SHP77 treated with DMSO at 0.1 percent for 48 hours (cell line): ENCODE data around the gene CPNE5.

Experiments used
- DNase-seq: peaks from one replicate; lab custom pipeline; 2025; lab: John Stamatoyannopoulos, UW

The CPNE5 gene

DNA sequence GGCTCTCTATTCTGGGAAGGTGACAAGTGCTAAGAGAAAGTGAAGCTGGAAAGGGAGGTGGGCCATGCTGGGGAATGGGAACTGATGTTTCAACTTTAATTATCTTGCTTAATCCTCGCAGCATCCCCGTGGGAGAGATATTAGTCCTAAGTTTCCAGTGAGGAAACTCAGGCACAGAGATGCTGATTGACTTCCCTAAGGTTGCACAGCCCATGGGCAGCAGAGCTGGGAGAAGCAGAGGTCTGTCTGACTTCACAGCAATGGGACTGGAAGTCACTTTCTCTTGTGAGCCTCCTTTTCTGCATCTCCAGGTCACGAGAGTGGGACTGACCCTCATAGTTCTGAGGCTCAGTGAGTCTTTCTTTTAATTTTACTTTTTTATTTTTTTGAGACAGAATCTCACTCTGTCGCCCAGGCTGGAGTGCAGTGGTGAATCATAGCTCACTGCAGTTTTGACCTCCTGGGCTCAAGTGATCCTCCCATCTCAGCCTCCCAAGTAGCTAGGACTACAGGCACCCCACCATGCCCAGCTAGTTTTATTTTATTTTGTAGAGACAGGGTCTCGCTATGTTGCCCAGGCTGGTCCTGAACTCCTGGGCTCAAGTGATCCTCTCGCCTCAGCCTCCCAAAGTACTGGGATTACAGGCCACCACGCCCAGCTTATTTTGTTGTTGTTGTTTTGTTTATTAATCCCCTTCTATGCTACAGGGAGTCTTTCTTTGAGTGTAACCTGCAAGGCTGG is 139.0 kb downstream of the CPNE5 start:
- DNase-seq = no peak

DNA sequence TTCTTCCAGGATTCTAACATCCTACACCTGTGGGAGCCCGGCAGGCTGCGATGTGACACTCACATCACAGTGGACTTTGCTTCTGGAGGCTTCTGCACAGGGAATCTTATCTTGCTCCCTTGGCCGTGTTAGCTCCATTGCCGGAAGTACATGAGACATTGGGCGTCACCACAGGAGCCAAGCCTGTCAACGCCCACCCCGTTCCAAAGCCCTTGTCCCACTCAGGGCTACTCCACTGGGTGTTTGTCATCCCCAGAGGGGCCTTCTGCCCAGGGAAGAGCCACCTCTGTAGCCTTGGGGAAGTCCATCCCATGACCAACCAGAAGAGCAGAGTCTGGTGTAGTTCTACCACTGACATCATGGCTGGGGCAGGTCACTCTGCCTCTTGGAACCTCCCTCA is 139.9 kb downstream of the CPNE5 start:
- no peak for DNase-seq

DNA sequence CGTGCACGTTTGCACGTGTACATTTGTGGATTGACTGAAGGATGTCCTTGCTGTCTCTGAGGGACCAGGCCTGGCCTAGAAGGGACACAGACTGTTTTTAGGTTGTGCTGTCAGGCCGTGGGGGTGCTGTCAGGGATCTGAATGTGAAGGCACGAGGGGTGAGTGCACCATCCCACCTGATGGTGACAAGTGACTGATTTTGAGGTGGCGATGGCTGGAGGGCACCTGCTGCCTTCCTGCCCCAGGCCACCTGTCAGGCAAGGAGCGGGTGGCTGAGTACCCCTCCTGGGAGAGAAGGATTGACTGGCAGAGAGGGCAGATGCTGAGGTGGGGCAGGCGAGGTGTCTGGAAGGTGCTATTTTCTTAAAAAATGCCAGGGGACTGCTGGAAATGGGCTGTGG is 140.4 kb downstream of the CPNE5 start:
- no peak for DNase-seq

DNA sequence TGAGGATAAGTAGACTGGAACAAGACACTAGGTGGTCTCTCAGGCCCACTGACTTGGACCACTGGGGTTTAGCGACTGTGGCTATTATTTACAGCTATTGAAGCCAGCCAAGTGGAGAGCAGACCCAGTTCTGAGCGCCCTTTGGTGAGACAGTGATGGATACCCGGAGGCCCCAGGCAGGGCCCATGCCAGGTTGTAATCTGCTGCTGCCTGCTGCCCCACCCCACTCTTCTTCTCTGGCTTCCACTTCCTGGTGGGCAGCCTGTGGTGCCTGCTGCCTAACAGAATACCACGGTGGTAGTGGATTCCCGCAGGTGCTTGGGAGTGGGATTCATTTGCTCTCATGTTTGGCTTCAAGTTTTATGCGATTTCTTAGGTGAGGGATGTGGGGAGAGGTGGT is 141.0 kb downstream of the CPNE5 start:
- DNase-seq = no peak

DNA sequence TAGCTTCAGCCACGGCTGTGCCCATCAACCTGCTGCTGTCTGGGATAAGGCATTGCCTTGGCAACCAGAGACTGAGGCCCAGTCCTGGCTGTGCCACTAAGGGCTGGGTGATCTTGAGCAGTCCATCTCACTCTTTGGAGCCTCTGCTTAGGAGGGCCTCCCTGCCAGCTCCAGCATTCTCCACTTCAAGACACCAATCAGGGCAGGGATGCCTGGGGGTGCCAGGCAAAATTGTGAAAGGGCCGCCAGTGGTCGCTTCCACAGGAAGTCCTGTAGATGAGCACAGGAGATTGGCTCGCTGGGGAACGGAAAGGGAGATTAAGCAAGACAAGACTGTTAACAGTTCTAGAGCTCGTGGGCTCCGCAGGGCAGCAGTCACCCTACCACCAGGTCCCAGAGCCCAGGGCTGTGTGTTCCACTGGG is 141.8 kb downstream of the CPNE5 start, which contains the start of gene RAB44:
Gene RAB44 (plus strand): TSS at position 346 of the 423 bp plus-strand sequence. CDS start 6,410 bp downstream, outside the sequence.
- no peak for DNase-seq

DNA sequence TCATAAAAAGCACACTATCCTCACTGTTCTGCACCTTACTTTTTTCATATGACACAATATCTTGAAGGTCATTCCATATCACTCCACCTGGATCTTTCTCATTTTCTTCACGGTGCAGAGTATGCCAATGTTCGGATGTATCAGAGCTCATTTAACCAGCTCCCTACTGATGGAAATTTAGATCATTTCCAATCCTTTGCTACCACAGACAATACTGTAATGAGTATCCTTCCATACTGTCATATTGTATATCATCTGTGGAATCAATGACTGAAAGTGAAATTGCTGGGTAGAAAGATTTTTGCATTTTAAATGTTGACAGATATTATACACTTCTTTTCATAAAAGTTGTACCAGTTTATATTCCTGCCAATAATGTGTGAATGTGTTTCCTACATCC is 143.8 kb downstream of the CPNE5 start:
- DNase-seq = no peak

DNA sequence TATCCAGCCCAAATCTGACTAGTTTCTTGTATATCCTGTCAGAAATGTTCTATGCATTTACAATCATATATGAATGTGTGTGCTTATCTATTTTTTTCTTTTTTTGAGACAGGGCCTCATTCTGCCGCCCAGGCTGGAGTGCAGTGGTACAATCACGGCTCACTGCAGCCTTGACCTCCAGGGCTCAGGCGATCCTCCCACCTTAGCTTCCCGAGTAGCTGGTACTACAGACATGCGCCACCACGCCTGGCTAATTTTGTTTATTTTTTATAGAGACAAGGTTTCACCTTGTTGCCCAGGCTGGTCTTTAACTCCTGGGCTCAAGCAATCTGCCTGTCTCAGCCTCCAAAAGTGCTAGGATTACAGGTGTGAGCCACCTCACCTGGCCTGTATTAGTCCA is 144.6 kb downstream of the CPNE5 start:
- DNase-seq = no peak

DNA sequence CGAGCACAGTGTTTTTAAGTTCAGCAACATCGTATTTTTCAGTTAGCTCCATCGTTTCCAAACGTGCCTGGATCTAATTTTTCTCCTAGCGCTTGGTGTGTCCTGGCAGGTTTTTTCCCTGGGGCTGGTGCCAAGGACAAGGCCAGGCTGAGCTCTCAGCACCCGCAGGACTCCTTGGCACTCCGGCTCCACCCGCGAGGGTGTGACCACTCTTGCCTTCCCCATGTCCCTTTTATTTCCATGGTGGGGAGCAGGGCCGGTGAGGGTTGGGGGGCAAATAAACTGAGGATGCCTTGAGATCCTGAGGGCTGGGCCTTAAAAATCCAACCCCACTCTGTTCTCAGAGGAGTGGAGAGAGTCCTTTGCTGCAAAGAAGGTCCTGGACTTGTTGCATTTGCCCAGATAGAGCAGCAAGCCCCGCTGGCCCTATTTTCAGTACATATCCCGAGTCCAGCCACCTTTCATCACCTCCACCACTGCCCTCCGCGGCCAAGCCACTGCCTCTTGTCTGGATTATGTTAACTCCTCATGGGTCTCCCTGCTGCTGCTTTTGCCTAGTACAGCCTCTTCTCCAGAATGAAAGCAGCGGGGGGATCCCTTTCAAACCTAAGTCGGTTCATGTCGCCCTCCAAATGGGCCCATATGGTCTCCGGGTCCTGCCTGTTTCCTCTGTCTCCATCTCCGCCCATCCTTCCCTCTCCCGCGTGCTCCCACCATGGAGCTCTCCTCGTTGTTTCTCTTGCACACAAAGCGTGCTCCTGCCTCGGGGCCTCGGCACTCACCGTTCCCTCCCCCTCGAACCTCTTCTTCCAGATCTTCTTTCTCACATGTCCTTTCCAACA is 146.2 kb downstream of the CPNE5 start:
- DNase-seq = no peak

DNA sequence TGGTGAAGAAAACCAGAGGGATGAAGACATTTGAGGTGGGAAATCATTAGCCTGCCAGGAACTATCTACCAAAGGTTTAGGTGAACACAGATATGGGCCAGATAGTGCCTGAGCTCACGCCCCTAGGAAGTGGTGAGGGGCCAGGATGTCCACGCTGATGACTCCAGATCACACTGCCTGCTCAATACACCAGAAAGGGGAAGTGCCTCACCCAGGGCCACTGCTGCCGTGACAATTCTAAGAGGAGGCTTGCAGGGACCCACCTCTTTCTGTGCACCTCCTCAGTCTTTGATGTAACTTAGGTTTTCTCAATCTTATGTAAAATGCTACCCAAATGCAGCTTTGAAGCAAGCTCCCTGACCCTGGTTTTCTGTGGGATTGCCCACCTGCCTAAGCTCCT is 147.0 kb downstream of the CPNE5 start:
- no peak for DNase-seq

DNA sequence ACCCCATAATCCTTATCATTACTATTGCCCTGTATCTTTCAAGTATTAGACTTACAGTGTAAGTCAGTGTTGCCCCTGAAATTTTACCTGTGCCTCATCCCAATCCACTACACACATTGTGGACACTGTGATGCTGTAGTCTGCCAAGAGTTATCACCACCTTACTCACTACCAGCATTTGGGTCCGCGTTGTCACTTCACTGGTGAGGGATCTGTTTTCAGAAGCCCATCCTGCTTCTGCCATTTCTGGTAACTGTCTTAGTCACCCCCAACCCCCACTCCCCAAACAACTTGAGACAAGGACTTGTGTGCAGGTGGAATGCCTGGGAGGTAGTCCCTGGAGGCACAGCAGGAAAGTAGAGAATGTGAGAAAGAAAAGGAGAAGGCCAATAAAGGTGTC is 147.6 kb downstream of the CPNE5 start:
- no peak for DNase-seq

DNA sequence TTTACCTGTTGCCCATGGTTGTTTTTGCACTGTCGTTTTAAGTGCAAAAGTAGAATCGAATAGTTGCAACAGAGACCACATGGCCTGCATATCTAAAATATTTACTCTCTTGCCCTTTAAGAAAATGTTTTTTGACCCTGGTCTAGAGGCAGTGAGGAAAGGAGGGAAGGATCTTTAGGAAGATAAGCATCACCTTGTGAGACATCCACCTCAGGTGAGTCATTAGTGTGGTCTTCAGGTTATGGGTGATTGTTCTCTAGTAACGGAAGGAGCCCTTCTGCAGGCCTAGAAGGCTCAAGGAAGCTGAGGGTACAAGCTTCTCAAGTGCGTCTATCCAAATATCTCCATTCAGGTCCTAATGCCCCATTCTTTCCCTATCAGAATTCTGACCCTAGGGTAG is 148.2 kb downstream of the CPNE5 start:
- no peak for DNase-seq
